Activated CD8-positive, alpha-beta memory T cell treated with anti-CD3 and anti-CD28 coated beads for 4 hours (primary cell): ENCODE data around the gene FAM162B.
"Not testable (repeated sequence)": the region's sequence is repeated elsewhere in the genome, so short reads cannot be mapped to it uniquely, and the experiment has no call there.

Experiments
- DNase-seq, 2 donors: peaks; one replicate each; pipeline ENCODE4 v3.0.0-alpha.2; 2020; ENCODE audit warnings: low read depth in 2 of 2

FAM162B gene

GRCh38 chr6:116764961-116765841 is at the start of gene FAM162B:
Gene FAM162B, minus strand, starts transcription at chr6:116765719. Its CDS starts 143 bp downstream, at chr6:116765576.
- no peak for DNase-seq

- no peak for DNase-seq
Observed at GRCh38 chr6:116812051-116812650, 46.6 kb upstream of the FAM162B start.

- DNase-seq = no peak
Observed at GRCh38 chr6:116801971-116802370, 36.5 kb upstream of the FAM162B start.

GRCh38 chr6:116799945-116800344 is 34.4 kb upstream of the FAM162B start:
- DNase-seq = no peak

GRCh38 chr6:116797585-116797984 is 32.1 kb upstream of the FAM162B start:
- no peak for DNase-seq

GRCh38 chr6:116793224-116793623 is 27.7 kb upstream of the FAM162B start:
- no peak for DNase-seq

- no peak for DNase-seq
Observed at GRCh38 chr6:116783852-116784251, 18.3 kb upstream of the FAM162B start.

- no peak for DNase-seq
Observed at GRCh38 chr6:116779573-116780164, 14.2 kb upstream of the FAM162B start.

- DNase-seq = no peak
Observed at GRCh38 chr6:116773886-116774285, 8.4 kb upstream of the FAM162B start.

- no peak for DNase-seq
Observed at GRCh38 chr6:116772450-116772849, 6.9 kb upstream of the FAM162B start.

GRCh38 chr6:116767715-116768114 is 2.2 kb upstream of the FAM162B start:
- DNase-seq = no peak

- no peak for DNase-seq
Observed at GRCh38 chr6:116766506-116767176, 1.1 kb upstream of the FAM162B start.

GRCh38 chr6:116764629-116764960 is 924 bp downstream of the FAM162B start:
- no peak for DNase-seq

GRCh38 chr6:116763906-116764628 is 1.5 kb downstream of the FAM162B start:
- DNase-seq = no peak

GRCh38 chr6:116763048-116763447 is 2.5 kb downstream of the FAM162B start:
- no peak for DNase-seq

- no peak for DNase-seq
Observed at GRCh38 chr6:116762235-116762634, 3.3 kb downstream of the FAM162B start.

- DNase-seq = no peak
Observed at GRCh38 chr6:116761779-116762178, 3.7 kb downstream of the FAM162B start.

- no peak for DNase-seq
Observed at GRCh38 chr6:116745176-116745575, 20.3 kb downstream of the FAM162B start.

GRCh38 chr6:116741571-116741970 is 23.9 kb downstream of the FAM162B start:
- DNase-seq = no peak

GRCh38 chr6:116740486-116740885 is 25.0 kb downstream of the FAM162B start:
- DNase-seq = not testable (repeated sequence)

- no peak for DNase-seq
Observed at GRCh38 chr6:116737004-116737403, 28.5 kb downstream of the FAM162B start.

- no peak for DNase-seq
Observed at GRCh38 chr6:116730513-116730912, 35.0 kb downstream of the FAM162B start.
